Measurements from ENCODE around the gene TMEM109. TPM values are rescaled to one million over a fixed set of nuclear protein-coding genes. Genes with fewer than 3 reads are reported as not detected.

The TMEM109 gene
- total and polyA plus RNA-seq, 2 of the 4 experiments (the other 2 are of a cell fraction), result 15.1 to 69.7 TPM

DNA sequence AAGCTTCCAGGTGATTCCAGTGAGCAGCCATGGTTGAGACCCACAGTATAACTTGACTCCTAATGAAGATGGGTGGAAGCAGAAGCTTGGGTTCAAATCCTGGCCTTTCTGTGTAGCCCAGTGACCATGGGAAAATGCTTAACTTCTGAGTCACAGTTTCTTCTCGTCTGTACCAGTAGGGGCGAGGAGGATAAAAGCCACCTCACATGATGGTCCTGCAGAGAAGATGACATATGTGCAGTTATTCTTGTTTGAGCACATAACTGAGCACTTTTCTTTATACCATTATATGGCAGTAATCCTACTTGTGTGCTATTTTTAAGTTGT, 4.9 kb downstream of the TMEM109 start:
- no peak overlapping the region for H3K4ac ChIP-seq (ENCODE audit: low read depth, low read length)
- no peak overlapping the region for H3K56ac ChIP-seq (ENCODE audit: extremely low read depth, insufficient read depth, low read length)
- peaks cover 26% of the 10 kb centered on the region for H3K36me3 ChIP-seq (ENCODE audit: control insufficient read depth, insufficient read depth, low read length)
- no peak overlapping the region for H3K27ac ChIP-seq (ENCODE audit: insufficient read depth, low read length)
- H3K9me3 ChIP-seq (ENCODE audit: control insufficient read depth, insufficient read depth, low read length), result no peaks in the 10 kb centered on the region
- peaks cover 9% of the 10 kb centered on the region for H3K4me1 ChIP-seq (ENCODE audit: control insufficient read depth, insufficient read depth, low read length)
- no peak overlapping the region for H3K9ac ChIP-seq (ENCODE audit: low read depth, low read length)
- BruUV-seq (replicated peaks), result no TSS peak
- no peak overlapping the region for H2BK5ac ChIP-seq (ENCODE audit: low read depth, low read length, poor library complexity, severe bottlenecking)
- H3K14ac ChIP-seq (replicated peaks; ENCODE audit: low read depth, low read length), result peak overlapping the region; percentile 10; the same call in 1 of the 2 replicates
- ChIA-PET POLR2A (ENCODE audit: unreplicated experiment) (no interaction called here), CTCF (interaction anchor here (0.6 kb wide), 1 partner anchor 215 kb away, joined by 3 read pairs; no protein-coding TSS in a partner anchor)
- H4K91ac ChIP-seq (ENCODE audit: insufficient read depth, low read depth, low read length), result no peak overlapping the region
- no peak overlapping the region for H2BK120ac ChIP-seq (ENCODE audit: low read depth, low read length)
- in situ Hi-C loops (cut with MboI; ENCODE audit: low sequenced_read_pairs) (loop anchor here (25.0 kb wide), 1 partner anchor 1332 kb away; no protein-coding TSS in a partner anchor), intact Hi-C loops (cut with micrococcal nuclease) (no loop called here), dilution Hi-C loops (cut with HindIII; ENCODE audit: low sequenced_read_pairs, unreplicated experiment) (no loop called here)
- H3K79me1 ChIP-seq (ENCODE audit: low read depth in 1 of 2, low read length in 2 of 2), result peaks cover 23 to 60% of the 10 kb centered on the region in 2 experiments
- peaks cover 14% of the 10 kb centered on the region for H4K20me1 ChIP-seq (ENCODE audit: insufficient read depth, low read length)
- ATAC-seq (ENCODE audit: low read depth) (no peak), DNase-seq (peak; percentile 40)
- no peak overlapping the region for H2AFZ ChIP-seq (replicated peaks; ENCODE audit: low read length, poor library complexity)
- H3K23ac ChIP-seq (ENCODE audit: low read depth, low read length), result no peak overlapping the region
- H2BK15ac ChIP-seq (ENCODE audit: low read depth, low read length), result no peak overlapping the region
- no peak overlapping the region for H2AK5ac ChIP-seq (ENCODE audit: low read depth, low read length)
- H3K27me3 ChIP-seq (ENCODE audit: control insufficient read depth, insufficient read depth, low read length), result no peaks in the 10 kb centered on the region
- peaks cover 14% of the 10 kb centered on the region; the same call in 1 of the 2 replicates for H3K9me1 ChIP-seq (ENCODE audit: insufficient read depth, low read length)
- no peak overlapping the region for H4K5ac ChIP-seq (ENCODE audit: low read depth, low read length)
- H4K8ac ChIP-seq (ENCODE audit: low read depth in 2 of 2, low read length in 2 of 2), result no peak overlapping the region
- H3K4me3 ChIP-seq (ENCODE audit: insufficient read depth, low read depth, low read length), result no peak overlapping the region
- no peak overlapping the region for H3K18ac ChIP-seq (ENCODE audit: low read depth, low read length)
- H3K4me2 ChIP-seq (ENCODE audit: low read depth, low read length), result no peak overlapping the region
- H2BK20ac ChIP-seq (ENCODE audit: low read depth, low read length), result no peak overlapping the region
- H2AK9ac ChIP-seq (replicated peaks; ENCODE audit: low read depth, low read length, poor library complexity), result peak overlapping the region; percentile 68
- TF ChIP-seq BHLHE40 (IDR thresholded peaks at IDR 0.05; ENCODE audit: low read depth, low read length) (no peak), FOS (IDR thresholded peaks at IDR 0.05; ENCODE audit: low read depth, low read length) (no peak), CHD1 (IDR thresholded peaks at IDR 0.05; ENCODE audit: low read depth, low read length) (no peak), RCOR1 (IDR thresholded peaks at IDR 0.05; ENCODE audit: insufficient replicate concordance, low read length) (no peak), MAZ (IDR thresholded peaks at IDR 0.05; ENCODE audit: borderline replicate concordance, low read depth, low read length) (no peak), CEBPB (IDR thresholded peaks at IDR 0.05; ENCODE audit: low read depth, low read length) (no peak)
- TF ChIP-seq, protein P1, sequence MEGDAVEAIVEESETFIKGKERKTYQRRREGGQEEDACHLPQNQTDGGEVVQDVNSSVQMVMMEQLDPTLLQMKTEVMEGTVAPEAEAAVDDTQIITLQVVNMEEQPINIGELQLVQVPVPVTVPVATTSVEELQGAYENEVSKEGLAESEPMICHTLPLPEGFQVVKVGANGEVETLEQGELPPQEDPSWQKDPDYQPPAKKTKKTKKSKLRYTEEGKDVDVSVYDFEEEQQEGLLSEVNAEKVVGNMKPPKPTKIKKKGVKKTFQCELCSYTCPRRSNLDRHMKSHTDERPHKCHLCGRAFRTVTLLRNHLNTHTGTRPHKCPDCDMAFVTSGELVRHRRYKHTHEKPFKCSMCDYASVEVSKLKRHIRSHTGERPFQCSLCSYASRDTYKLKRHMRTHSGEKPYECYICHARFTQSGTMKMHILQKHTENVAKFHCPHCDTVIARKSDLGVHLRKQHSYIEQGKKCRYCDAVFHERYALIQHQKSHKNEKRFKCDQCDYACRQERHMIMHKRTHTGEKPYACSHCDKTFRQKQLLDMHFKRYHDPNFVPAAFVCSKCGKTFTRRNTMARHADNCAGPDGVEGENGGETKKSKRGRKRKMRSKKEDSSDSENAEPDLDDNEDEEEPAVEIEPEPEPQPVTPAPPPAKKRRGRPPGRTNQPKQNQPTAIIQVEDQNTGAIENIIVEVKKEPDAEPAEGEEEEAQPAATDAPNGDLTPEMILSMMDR (conservative IDR thresholded peaks at IDR 0.05; ENCODE audit: low read depth, low read length), result no peak
- TF ChIP-seq, protein P2, sequence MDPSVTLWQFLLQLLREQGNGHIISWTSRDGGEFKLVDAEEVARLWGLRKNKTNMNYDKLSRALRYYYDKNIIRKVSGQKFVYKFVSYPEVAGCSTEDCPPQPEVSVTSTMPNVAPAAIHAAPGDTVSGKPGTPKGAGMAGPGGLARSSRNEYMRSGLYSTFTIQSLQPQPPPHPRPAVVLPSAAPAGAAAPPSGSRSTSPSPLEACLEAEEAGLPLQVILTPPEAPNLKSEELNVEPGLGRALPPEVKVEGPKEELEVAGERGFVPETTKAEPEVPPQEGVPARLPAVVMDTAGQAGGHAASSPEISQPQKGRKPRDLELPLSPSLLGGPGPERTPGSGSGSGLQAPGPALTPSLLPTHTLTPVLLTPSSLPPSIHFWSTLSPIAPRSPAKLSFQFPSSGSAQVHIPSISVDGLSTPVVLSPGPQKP (IDR thresholded peaks at IDR 0.05; ENCODE audit: borderline replicate concordance, low read depth, low read length), result no peak
- no CpG with 5 or more reads among the region's 2 CpGs for WGBS, 2 experiments (ENCODE audit: extremely low coverage in 2 of 2, insufficient read length in 1 of 2)
